GM23248 (cell line): ENCODE data around the gene BEX1. TPM values are rescaled to one million over a fixed set of nuclear protein-coding genes. Genes with fewer than 3 reads are reported as not detected.
"Not testable (repeated sequence)": the region's sequence is repeated elsewhere in the genome, so short reads cannot be mapped to it uniquely, and the experiment has no call there.

ENCODE experiments used
- DNase-seq: peaks from one replicate; pipeline ENCODE4 v3.0.0-alpha.2; 2015
- H2AFZ ChIP-seq: fragments of 200-600 bp; sonication (generic); 2 replicates; pipeline ENCODE4 v1.6.1; 2016; ENCODE audit warnings: antibody characterized with exemption
- H3F3A ChIP-seq: fragments of 200-600 bp; sonication (generic); 2 replicates; pipeline ENCODE4 v1.6.1; 2016; ENCODE audit warnings: mild to moderate bottlenecking, antibody characterized with exemption, mixed run types; ENCODE audit not compliant: insufficient read depth
- H3K27ac ChIP-seq: fragments of 200-600 bp; sonication (generic); 2 replicates; pipeline ENCODE4 v1.5.1; 2016; ENCODE audit warnings: mild to moderate bottlenecking
- H3K27me3 ChIP-seq: fragments of 200-600 bp; sonication (generic); replicated peaks from 2 replicates; pipeline ENCODE4 v1.6.1; 2016; ENCODE audit warnings: mild to moderate bottlenecking; ENCODE audit not compliant: insufficient read depth
- H3K36me3 ChIP-seq: fragments of 200-600 bp; sonication (generic); 2 replicates; pipeline ENCODE4 v1.6.1; 2016; ENCODE audit warnings: low read depth, mild to moderate bottlenecking
- H3K4me1 ChIP-seq: fragments of 200-600 bp; sonication (generic); 2 replicates; pipeline ENCODE4 v1.6.1; 2016; ENCODE audit warnings: mild to moderate bottlenecking; ENCODE audit not compliant: insufficient read depth
- H3K4me2 ChIP-seq: fragments of 200-600 bp; sonication (generic); one replicate; pipeline ENCODE4 v1.6.1; 2016; ENCODE audit warnings: mild to moderate bottlenecking; ENCODE audit not compliant: unreplicated experiment
- H3K4me3 ChIP-seq: fragments of 200-600 bp; sonication (generic); 2 replicates; pipeline ENCODE4 v1.5.1; 2016; ENCODE audit warnings: mild to moderate bottlenecking
- H3K79me2 ChIP-seq: fragments of 200-600 bp; sonication (generic); 2 replicates; pipeline ENCODE4 v1.6.1; 2016; ENCODE audit warnings: mild to moderate bottlenecking; ENCODE audit not compliant: insufficient read depth
- H3K9ac ChIP-seq: fragments of 200-600 bp; sonication (generic); 2 replicates; pipeline ENCODE4 v1.6.1; 2016; ENCODE audit warnings: mild to moderate bottlenecking
- H3K9me2 ChIP-seq: fragments of 200-600 bp; sonication (generic); 2 replicates; pipeline ENCODE4 v1.6.1; 2016; ENCODE audit warnings: mixed run types, mild to moderate bottlenecking, moderate library complexity; ENCODE audit not compliant: insufficient read depth
- H3K9me3 ChIP-seq: fragments of 200-600 bp; sonication (generic); one replicate; pipeline ENCODE4 v1.6.1; 2017; ENCODE audit warnings: low read depth
- H4K20me1 ChIP-seq: fragments of 200-600 bp; sonication (generic); 2 replicates; pipeline ENCODE4 v1.6.0; 2016; ENCODE audit not compliant: insufficient read depth
- EZH2 ChIP-seq: fragments of 200-600 bp; sonication (generic); IDR thresholded peaks from 2 replicates; pipeline ENCODE4 v1.6.1; 2018; ENCODE audit warnings: antibody characterized with exemption, mild to moderate bottlenecking; ENCODE audit not compliant: insufficient read depth, poor library complexity, severe bottlenecking
- EZH2phosphoT487 ChIP-seq: fragments of 200-600 bp; sonication (generic); IDR thresholded peaks from 2 replicates; pipeline ENCODE4 v1.6.1; 2018; ENCODE audit warnings: antibody characterized with exemption, moderate library complexity, mild to moderate bottlenecking, low read depth; ENCODE audit not compliant: insufficient read depth
- WGBS, 2 experiments: methylation state at CpG; one replicate each; pipeline ENCODE4 v1.1.6; 2015 to 2017; ENCODE audit warnings: low lambda C conversion rate in 2 of 2, low coverage in 1 of 2; ENCODE audit errors: missing lambda C conversion rate in 2 of 2; 5-methylcytosine and 5-hydroxymethylcytosine counted together
- in situ Hi-C: fragments of 300-500 bp; cut with MboI; formaldehyde crosslinking; loops from 2 replicates; pipeline ENCODE4 v1.15.0; 2020
- polyA plus RNA-seq: library from polyadenylated mRNA; unstranded; fragments of >200 nt; fragmentation: Nextera tagmentation; extraction: Ambion mirVana; gene quantifications from 2 replicates; pipeline ENCODE4 v1.2.1, GENCODE V29; 2016
- total RNA-seq: library from RNA; depleted of rRNA; stranded (reverse); fragments of >200 nt; shearing (Covaris generic); gene quantifications from 2 replicates; pipeline ENCODE4 v1.2.3, GENCODE V29; 2014

BEX1 gene
- total and polyA plus RNA-seq, 2 experiments from 2014 or later, result 73.0 to 79.4 TPM

- peak overlapping the region; percentile 73 for H3K9ac ChIP-seq
- H3F3A ChIP-seq, result no peaks in the 10 kb centered on the region
- no peak for TF ChIP-seq EZH2
- TF ChIP-seq EZH2phosphoT487, result no peak
- H3K27me3 ChIP-seq, result no peaks in the 10 kb centered on the region
- H3K27ac ChIP-seq, result peak overlapping the region; percentile 15; the same call in 1 of the 2 replicates
- H2AFZ ChIP-seq, result peak overlapping the region; percentile 60
- DNase-seq, result peak; percentile 60
- WGBS, 2 experiments, result 0 to 1% methylated on average over 5 to 13 of the region's 34 CpGs
- H3K79me2 ChIP-seq, result no peaks in the 10 kb centered on the region
- H3K4me2 ChIP-seq, result peak overlapping the region; percentile 65
- no peaks in the 10 kb centered on the region for H3K36me3 ChIP-seq
- H3K9me2 ChIP-seq, result no peaks in the 10 kb centered on the region
- no peaks in the 10 kb centered on the region for H4K20me1 ChIP-seq
- no peaks in the 10 kb centered on the region for H3K4me1 ChIP-seq
- H3K4me3 ChIP-seq, result peak overlapping the region; percentile 63
- in situ Hi-C loops, result no loop called here
- H3K9me3 ChIP-seq, result no peaks in the 10 kb centered on the region
These were observed 653 bp downstream of the BEX1 start for GRCh38 chrX:103063191-103063845.

GRCh38 chrX:103061486-103061885 lies 2.5 kb downstream of the BEX1 start:
- H3K36me3 ChIP-seq, result no peaks in the 10 kb centered on the region
- no peaks in the 10 kb centered on the region for H3K27me3 ChIP-seq
- H4K20me1 ChIP-seq, result no peaks in the 10 kb centered on the region
- no peaks in the 10 kb centered on the region for H3F3A ChIP-seq
- H3K4me2 ChIP-seq, result no peak overlapping the region
- no peak overlapping the region for H3K9ac ChIP-seq
- in situ Hi-C loops, result no loop called here
- no peak for TF ChIP-seq EZH2
- no peak for TF ChIP-seq EZH2phosphoT487
- H3K4me3 ChIP-seq, result no peak overlapping the region
- peak; percentile 14 for DNase-seq
- H3K9me3 ChIP-seq, result no peaks in the 10 kb centered on the region
- H3K27ac ChIP-seq, result no peak overlapping the region
- no peaks in the 10 kb centered on the region for H3K9me2 ChIP-seq
- no peak overlapping the region for H2AFZ ChIP-seq
- WGBS, 2 experiments, result 24 to 30% methylated on average over 3 of the region's 3 CpGs
- no peaks in the 10 kb centered on the region for H3K4me1 ChIP-seq
- H3K79me2 ChIP-seq, result no peaks in the 10 kb centered on the region

GRCh38 chrX:103056902-103057301 lies 7.1 kb downstream of the BEX1 start:
- no peaks in the 10 kb centered on the region for H3F3A ChIP-seq
- no peaks in the 10 kb centered on the region for H3K9me2 ChIP-seq
- H3K4me3 ChIP-seq, result no peak overlapping the region
- no peak overlapping the region for H3K4me2 ChIP-seq
- no peaks in the 10 kb centered on the region for H3K9me3 ChIP-seq
- H3K27ac ChIP-seq, result no peak overlapping the region
- H3K27me3 ChIP-seq, result no peaks in the 10 kb centered on the region
- TF ChIP-seq EZH2 (no peak), EZH2phosphoT487 (no peak)
- H3K79me2 ChIP-seq, result no peaks in the 10 kb centered on the region
- no peak overlapping the region for H2AFZ ChIP-seq
- 58 to 83% methylated on average over 2 of the region's 2 CpGs for WGBS, 2 experiments
- H3K9ac ChIP-seq, result no peak overlapping the region
- no peaks in the 10 kb centered on the region for H3K4me1 ChIP-seq
- no peak for DNase-seq
- in situ Hi-C loops, result no loop called here
- H3K36me3 ChIP-seq, result no peaks in the 10 kb centered on the region
- no peaks in the 10 kb centered on the region for H4K20me1 ChIP-seq

DNA sequence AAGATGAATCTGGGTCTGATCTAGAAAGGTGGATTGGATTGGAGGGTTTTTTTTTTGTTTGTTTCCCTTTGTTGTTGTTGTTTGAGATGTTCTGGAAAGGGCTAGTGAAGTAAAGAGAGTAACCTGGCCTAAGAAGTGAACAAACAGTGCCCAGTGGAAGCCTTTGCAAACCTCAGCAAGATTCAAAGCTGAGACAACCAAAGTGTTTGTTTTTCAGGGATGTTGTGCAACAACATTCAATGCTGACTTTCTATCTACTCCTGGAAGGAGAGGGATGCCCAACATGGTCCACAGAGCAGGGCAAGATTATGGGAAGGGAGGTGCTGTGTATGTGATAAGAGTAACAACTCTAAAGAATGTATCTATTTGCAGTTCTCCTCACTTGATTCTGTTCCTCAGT lies 11.3 kb downstream of the BEX1 start:
- Histone ChIP-seq H3K4me1 (no peaks in the 10 kb centered on the region), H3F3A (no peaks in the 10 kb centered on the region), H3K36me3 (no peaks in the 10 kb centered on the region), H3K27me3 (no peaks in the 10 kb centered on the region), H3K9me3 (no peaks in the 10 kb centered on the region), H3K9me2 (no peaks in the 10 kb centered on the region), H3K27ac (no peak overlapping the region), H3K9ac (no peak overlapping the region), H4K20me1 (no peaks in the 10 kb centered on the region), H3K4me3 (no peak overlapping the region), H3K4me2 (no peak overlapping the region), H2AFZ (no peak overlapping the region), H3K79me2 (no peaks in the 10 kb centered on the region)
- no peak for TF ChIP-seq EZH2
- TF ChIP-seq EZH2phosphoT487, result no peak
- no peak for DNase-seq
- in situ Hi-C loops, result no loop called here

DNA sequence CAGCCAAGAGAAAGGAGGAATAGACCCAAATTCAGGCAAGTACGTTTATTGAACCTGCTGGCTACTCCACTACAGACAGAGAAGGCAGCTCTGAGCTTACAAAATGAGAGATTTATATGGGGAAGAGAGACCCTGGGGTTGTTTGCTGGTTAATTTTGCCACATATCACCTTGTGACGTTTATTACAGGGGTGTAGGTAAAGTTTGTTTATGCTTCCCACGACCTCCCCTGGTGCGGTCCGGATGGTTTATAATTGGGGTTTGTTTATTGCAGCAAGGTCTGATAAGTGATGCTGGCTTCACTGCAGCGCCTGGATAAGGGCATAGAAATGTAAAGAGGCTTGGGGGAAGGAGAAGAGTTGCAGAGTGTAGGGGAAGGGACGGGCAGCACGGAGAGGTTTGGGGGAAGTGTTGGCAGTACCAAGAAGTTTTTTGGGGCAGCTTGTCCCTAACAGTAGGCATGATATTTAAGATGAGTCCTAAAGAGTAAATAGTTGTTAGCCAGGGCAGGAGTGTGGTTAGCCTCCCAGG lies 12.6 kb downstream of the BEX1 start:
- 7 to 10% methylated on average over 5 to 8 of the region's 8 CpGs for WGBS, 2 experiments
- Histone ChIP-seq H2AFZ (no peak overlapping the region), H3F3A (no peaks in the 10 kb centered on the region), H3K4me1 (no peaks in the 10 kb centered on the region), H3K27ac (no peak overlapping the region), H3K9me2 (no peaks in the 10 kb centered on the region), H3K9me3 (no peaks in the 10 kb centered on the region), H3K4me3 (no peak overlapping the region), H4K20me1 (no peaks in the 10 kb centered on the region), H3K27me3 (no peaks in the 10 kb centered on the region), H3K4me2 (no peak overlapping the region), H3K36me3 (no peaks in the 10 kb centered on the region), H3K9ac (no peak overlapping the region), H3K79me2 (no peaks in the 10 kb centered on the region)
- DNase-seq, result no peak
- TF ChIP-seq EZH2 (no peak), EZH2phosphoT487 (no peak)
- in situ Hi-C loops, result no loop called here

- H3K79me2 ChIP-seq, H3K4me3 ChIP-seq, H3K27me3 ChIP-seq, H3K27ac ChIP-seq, H4K20me1 ChIP-seq, H3K9ac ChIP-seq, H3K4me1 ChIP-seq, H2AFZ ChIP-seq, H3K9me3 ChIP-seq, in situ Hi-C loops, H3K9me2 ChIP-seq, DNase-seq, H3F3A ChIP-seq, H3K4me2 ChIP-seq, H3K36me3 ChIP-seq: not testable (repeated sequence)
- WGBS, 2 experiments, result 0% methylated on average over 1 of the region's 1 CpG
These were observed 30.6 kb downstream of the BEX1 start for GRCh38 chrX:103033371-103033770.
